Panc1 (cell line): ENCODE measurements around the gene RPS6KB1.

Experiments
- POLR2AphosphoS5 ChIP-seq: IDR thresholded peaks from 2 replicates; pipeline ENCODE4 v1.6.1; 2012; ENCODE audit warnings: mild to moderate bottlenecking, low read depth, low read length, moderate library complexity
- REST ChIP-seq, 2 experiments: IDR thresholded peaks; 2 replicates each; pipeline ENCODE4 v1.6.1; 2011 to 2012; ENCODE audit warnings: low read depth in 2 of 2, control low read depth in 1 of 2, low read length in 1 of 2, mild to moderate bottlenecking in 1 of 2, moderate library complexity in 1 of 2; ENCODE audit not compliant: insufficient read depth in 1 of 2
- TCF7L2 ChIP-seq: IDR thresholded peaks from 2 replicates; pipeline ENCODE4 v1.6.1; 2011; ENCODE audit warnings: mild to moderate bottlenecking, low read depth, low read length, inconsistent platforms
- TF ChIP-seq, protein P1 (sequence below): fragments of 450-650 bp; IDR thresholded peaks from 2 replicates; pipeline ENCODE4 v1.5.1; 2017; ENCODE audit warnings: mild to moderate bottlenecking

GRCh38 chr17:59844884-59845594 lies 47.9 kb upstream of the RPS6KB1 start:
- TF ChIP-seq POLR2AphosphoS5 (peak; percentile 53), TCF7L2 (no peak), REST (IDR thresholded peaks at IDR 0.05; ENCODE audit: insufficient read depth in 1 of 2, low read depth in 2 of 2, low read length in 1 of 2) (peak in 1 of 2 experiments; percentile 16; a peak in 2 of 4 replicates)
- TF ChIP-seq, protein P1, sequence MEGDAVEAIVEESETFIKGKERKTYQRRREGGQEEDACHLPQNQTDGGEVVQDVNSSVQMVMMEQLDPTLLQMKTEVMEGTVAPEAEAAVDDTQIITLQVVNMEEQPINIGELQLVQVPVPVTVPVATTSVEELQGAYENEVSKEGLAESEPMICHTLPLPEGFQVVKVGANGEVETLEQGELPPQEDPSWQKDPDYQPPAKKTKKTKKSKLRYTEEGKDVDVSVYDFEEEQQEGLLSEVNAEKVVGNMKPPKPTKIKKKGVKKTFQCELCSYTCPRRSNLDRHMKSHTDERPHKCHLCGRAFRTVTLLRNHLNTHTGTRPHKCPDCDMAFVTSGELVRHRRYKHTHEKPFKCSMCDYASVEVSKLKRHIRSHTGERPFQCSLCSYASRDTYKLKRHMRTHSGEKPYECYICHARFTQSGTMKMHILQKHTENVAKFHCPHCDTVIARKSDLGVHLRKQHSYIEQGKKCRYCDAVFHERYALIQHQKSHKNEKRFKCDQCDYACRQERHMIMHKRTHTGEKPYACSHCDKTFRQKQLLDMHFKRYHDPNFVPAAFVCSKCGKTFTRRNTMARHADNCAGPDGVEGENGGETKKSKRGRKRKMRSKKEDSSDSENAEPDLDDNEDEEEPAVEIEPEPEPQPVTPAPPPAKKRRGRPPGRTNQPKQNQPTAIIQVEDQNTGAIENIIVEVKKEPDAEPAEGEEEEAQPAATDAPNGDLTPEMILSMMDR: no peak
